Vagina (tissue), 2 donors: ENCODE results near the gene SCGN. TPM values are rescaled to one million over a fixed set of nuclear protein-coding genes. Genes with fewer than 3 reads are reported as not detected.

Experiments used
- DNase-seq, 2 donors: peaks; one replicate each; pipeline ENCODE4 v3.0.0-alpha.2; 2017; ENCODE audit errors: extremely low spot score in 2 of 2
- H3K27ac ChIP-seq: fragments of 200-600 bp; sonication (generic); one replicate; pipeline ENCODE4 v1.5.1; 2019
- H3K27me3 ChIP-seq: fragments of 200-600 bp; sonication (generic); one replicate; pipeline ENCODE4 v1.5.1; 2019
- H3K36me3 ChIP-seq, 2 donors: fragments of 200-600 bp; sonication (generic); one replicate each; pipeline ENCODE4 v1.5.1; 2017 to 2019
- H3K4me1 ChIP-seq: fragments of 200-600 bp; sonication (generic); one replicate; pipeline ENCODE4 v1.5.1; 2019
- H3K4me3 ChIP-seq, 2 donors: fragments of 200-600 bp; sonication (generic); 1 replicate in 1 of 2; 2 replicates in 1 of 2; pipeline ENCODE4 v1.5.1; 2016 to 2019
- H3K9me3 ChIP-seq: fragments of 200-600 bp; sonication (generic); one replicate; pipeline ENCODE4 v1.5.1; 2019
- CTCF ChIP-seq, 3 experiments: fragments of 450-650 bp in 2 of 3; fragments of 200-600 bp in 1 of 3; sonication (generic) in 1 of 3; IDR thresholded peaks; one replicate each; pipeline ENCODE4 v1.5.1; 2017 to 2019; ENCODE audit warnings: antibody characterized with exemption in 3 of 3, mild to moderate bottlenecking in 2 of 3, moderate library complexity in 2 of 3
- POLR2A ChIP-seq, 2 donors: fragments of 450-650 bp; IDR thresholded peaks; one replicate each; pipeline ENCODE4 v1.6.1; 2017; ENCODE audit warnings: antibody characterized with exemption in 2 of 2, mild to moderate bottlenecking in 2 of 2, moderate library complexity in 2 of 2
- POLR2AphosphoS5 ChIP-seq, 2 donors: sonication (generic); formaldehyde crosslinking; IDR thresholded peaks; one replicate each; pipeline ENCODE4 v1.9.0; 2017; ENCODE audit warnings: antibody characterized with exemption in 2 of 2, mild to moderate bottlenecking in 2 of 2, low read depth in 1 of 2; ENCODE audit not compliant: insufficient read depth in 1 of 2
- intact Hi-C: fragments of 100-400 bp; cut with DNase I; formaldehyde crosslinking; loops from one replicate; pipeline ENCODE4 v1.15.1; 2023
- total RNA-seq: library from RNA; depleted of rRNA; stranded (reverse); fragments of >200 nt; gene quantifications from one replicate; pipeline ENCODE4 v1.2.3, GENCODE V29; 2016

Gene SCGN
- total RNA-seq, 1 donor from 2014 or later = not detected

DNA sequence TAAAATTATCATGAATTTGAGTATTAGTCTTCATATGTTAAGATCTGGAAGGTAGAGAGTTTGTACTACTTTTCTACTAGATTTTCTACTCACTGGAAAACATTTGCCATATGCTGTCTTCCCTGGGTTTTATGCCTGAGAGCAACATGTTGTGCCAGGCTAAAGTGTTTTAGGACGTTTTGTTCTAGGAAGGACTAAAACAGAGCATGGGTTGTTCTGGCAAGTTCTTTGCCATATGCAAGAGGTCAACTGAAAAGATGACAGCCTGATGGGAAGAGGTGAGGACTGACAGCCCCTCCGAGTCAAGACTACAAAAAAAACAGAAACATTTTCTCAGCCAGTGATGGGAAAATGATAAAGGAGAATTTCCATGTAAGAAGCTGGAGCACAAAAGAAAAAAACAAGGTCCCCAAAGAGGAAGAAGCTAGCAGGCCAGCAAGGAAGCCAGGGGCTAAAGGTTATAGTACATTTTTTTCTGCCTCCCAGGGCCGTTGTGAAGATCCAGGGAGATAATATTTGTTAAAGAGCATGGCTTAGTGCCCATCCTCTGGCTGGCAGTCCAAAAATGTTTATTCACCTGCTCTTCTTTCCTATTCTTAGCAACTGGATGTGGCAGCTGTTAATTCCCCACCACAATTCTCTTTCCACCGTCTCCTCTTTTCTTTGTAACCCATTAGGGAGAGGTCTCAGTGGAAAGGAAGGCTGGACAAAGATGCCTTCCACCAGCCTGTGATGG lies 7.8 kb downstream of the SCGN start:
- Histone ChIP-seq H3K36me3 (no peaks in the 10 kb centered on the region), H3K9me3 (no peaks in the 10 kb centered on the region), H3K4me1 (no peaks in the 10 kb centered on the region), H3K27me3 (no peaks in the 10 kb centered on the region), H3K4me3 (no peak overlapping the region), H3K27ac (no peak overlapping the region)
- DNase-seq = no peak
- intact Hi-C loops = no loop called here
- TF ChIP-seq POLR2AphosphoS5 (IDR thresholded peaks at IDR 0.05; ENCODE audit: insufficient read depth in 1 of 2, low read depth in 1 of 2) (no peak), POLR2A (IDR thresholded peaks at IDR 0.05) (no peak), CTCF (IDR thresholded peaks at IDR 0.05) (no peak)

- intact Hi-C loops = no loop called here
Observed at GRCh38 chr6:25660512-25660911, 8.5 kb downstream of the SCGN start.

DNA sequence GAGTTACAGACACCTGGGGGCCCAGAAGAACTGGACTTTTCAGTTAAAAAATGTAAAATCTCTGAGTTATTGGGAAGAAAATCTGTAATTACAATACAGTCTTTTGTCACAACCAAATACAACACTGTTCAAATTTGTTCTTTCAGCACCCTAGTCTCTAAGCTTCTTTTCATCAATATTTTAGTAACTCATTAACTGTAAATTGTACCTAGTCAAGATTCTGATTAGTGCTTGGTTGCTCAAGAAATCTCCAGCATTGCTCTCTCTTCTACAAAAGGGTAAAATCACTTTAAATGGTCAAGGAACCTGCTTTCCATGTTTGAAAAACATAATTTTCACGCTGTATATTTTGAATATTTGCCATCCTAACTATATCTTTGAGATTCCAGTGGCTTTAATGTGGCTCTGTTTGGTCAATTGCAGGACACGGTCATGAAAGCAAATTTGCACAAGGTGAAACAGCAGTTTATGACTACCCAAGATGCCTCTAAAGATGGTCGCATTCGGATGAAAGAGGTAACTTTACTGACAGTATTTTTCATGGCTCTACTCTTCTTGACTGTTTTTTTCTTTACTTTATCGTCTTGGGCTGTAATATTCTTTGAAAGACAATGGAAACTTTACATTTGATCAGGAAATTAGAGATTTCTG lies 9.2 kb downstream of the SCGN start:
- H3K9me3 ChIP-seq = no peaks in the 10 kb centered on the region
- TF ChIP-seq CTCF (IDR thresholded peaks at IDR 0.05) (no peak), POLR2A (IDR thresholded peaks at IDR 0.05) (no peak), POLR2AphosphoS5 (IDR thresholded peaks at IDR 0.05; ENCODE audit: insufficient read depth in 1 of 2, low read depth in 1 of 2) (no peak)
- intact Hi-C loops = no loop called here
- H3K27me3 ChIP-seq = no peaks in the 10 kb centered on the region
- H3K4me1 ChIP-seq = no peaks in the 10 kb centered on the region
- no peak overlapping the region for H3K27ac ChIP-seq
- no peak for DNase-seq
- no peak overlapping the region for H3K4me3 ChIP-seq
- H3K36me3 ChIP-seq = no peaks in the 10 kb centered on the region

More at GRCh38 chr6:25660512-25660911, 8.5 kb downstream of the SCGN start:
- no peaks in the 10 kb centered on the region for H3K36me3 ChIP-seq
- H3K27me3 ChIP-seq = no peaks in the 10 kb centered on the region
- H3K9me3 ChIP-seq = no peaks in the 10 kb centered on the region
- H3K4me3 ChIP-seq = no peak overlapping the region
- no peak overlapping the region for H3K27ac ChIP-seq
- no peak for TF ChIP-seq POLR2AphosphoS5 (IDR thresholded peaks at IDR 0.05; ENCODE audit: insufficient read depth in 1 of 2, low read depth in 1 of 2)
- no peak for TF ChIP-seq POLR2A (IDR thresholded peaks at IDR 0.05)
- TF ChIP-seq CTCF (IDR thresholded peaks at IDR 0.05) = no peak
- no peaks in the 10 kb centered on the region for H3K4me1 ChIP-seq
- DNase-seq = no peak

DNA sequence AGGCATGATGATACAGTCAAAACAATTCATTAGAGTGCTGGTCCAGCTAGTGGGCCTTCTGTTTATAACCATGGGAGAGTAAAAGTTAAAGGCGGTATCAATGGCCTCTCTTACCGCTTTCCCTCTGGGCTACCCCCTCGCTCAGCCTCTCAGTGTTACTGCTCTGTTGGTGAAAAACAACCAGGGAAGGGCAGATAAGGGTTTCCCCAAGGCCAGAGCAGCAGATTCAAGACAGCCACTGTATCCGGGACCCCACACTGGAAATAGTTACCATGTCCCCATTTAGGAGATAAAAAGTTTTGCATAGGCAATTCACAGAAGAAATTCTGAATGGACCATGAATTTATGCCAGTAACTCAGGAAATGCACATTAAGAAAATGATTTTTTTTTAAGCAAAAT lies 13.4 kb downstream of the SCGN start:
- TF ChIP-seq POLR2AphosphoS5 (IDR thresholded peaks at IDR 0.05; ENCODE audit: insufficient read depth in 1 of 2, low read depth in 1 of 2) (no peak), POLR2A (IDR thresholded peaks at IDR 0.05) (no peak), CTCF (IDR thresholded peaks at IDR 0.05) (no peak)

GRCh38 chr6:25669413-25669812 lies 17.4 kb downstream of the SCGN start:
- TF ChIP-seq POLR2AphosphoS5 (IDR thresholded peaks at IDR 0.05; ENCODE audit: insufficient read depth in 1 of 2, low read depth in 1 of 2) (no peak), CTCF (IDR thresholded peaks at IDR 0.05) (no peak), POLR2A (IDR thresholded peaks at IDR 0.05) (no peak)
- H3K27me3 ChIP-seq = no peaks in the 10 kb centered on the region
- no peaks in the 10 kb centered on the region for H3K9me3 ChIP-seq
- H3K4me1 ChIP-seq = no peaks in the 10 kb centered on the region
- no peaks in the 10 kb centered on the region for H3K36me3 ChIP-seq
- no peak overlapping the region for H3K27ac ChIP-seq
- no peak overlapping the region for H3K4me3 ChIP-seq
- DNase-seq = no peak
- intact Hi-C loops = no loop called here

More for the DNA sequence above, 13.4 kb downstream of the SCGN start:
- Histone ChIP-seq H3K9me3 (no peaks in the 10 kb centered on the region), H3K36me3 (no peaks in the 10 kb centered on the region), H3K4me1 (no peaks in the 10 kb centered on the region), H3K27ac (no peak overlapping the region), H3K27me3 (no peaks in the 10 kb centered on the region), H3K4me3 (no peak overlapping the region)
- intact Hi-C loops = no loop called here
- no peak for DNase-seq
